ENCODE measurements around the gene NUP188.
A peak's percentile ranks its signal among the peaks of the same experiment; 100 is the strongest.

NUP188 gene, protein sequence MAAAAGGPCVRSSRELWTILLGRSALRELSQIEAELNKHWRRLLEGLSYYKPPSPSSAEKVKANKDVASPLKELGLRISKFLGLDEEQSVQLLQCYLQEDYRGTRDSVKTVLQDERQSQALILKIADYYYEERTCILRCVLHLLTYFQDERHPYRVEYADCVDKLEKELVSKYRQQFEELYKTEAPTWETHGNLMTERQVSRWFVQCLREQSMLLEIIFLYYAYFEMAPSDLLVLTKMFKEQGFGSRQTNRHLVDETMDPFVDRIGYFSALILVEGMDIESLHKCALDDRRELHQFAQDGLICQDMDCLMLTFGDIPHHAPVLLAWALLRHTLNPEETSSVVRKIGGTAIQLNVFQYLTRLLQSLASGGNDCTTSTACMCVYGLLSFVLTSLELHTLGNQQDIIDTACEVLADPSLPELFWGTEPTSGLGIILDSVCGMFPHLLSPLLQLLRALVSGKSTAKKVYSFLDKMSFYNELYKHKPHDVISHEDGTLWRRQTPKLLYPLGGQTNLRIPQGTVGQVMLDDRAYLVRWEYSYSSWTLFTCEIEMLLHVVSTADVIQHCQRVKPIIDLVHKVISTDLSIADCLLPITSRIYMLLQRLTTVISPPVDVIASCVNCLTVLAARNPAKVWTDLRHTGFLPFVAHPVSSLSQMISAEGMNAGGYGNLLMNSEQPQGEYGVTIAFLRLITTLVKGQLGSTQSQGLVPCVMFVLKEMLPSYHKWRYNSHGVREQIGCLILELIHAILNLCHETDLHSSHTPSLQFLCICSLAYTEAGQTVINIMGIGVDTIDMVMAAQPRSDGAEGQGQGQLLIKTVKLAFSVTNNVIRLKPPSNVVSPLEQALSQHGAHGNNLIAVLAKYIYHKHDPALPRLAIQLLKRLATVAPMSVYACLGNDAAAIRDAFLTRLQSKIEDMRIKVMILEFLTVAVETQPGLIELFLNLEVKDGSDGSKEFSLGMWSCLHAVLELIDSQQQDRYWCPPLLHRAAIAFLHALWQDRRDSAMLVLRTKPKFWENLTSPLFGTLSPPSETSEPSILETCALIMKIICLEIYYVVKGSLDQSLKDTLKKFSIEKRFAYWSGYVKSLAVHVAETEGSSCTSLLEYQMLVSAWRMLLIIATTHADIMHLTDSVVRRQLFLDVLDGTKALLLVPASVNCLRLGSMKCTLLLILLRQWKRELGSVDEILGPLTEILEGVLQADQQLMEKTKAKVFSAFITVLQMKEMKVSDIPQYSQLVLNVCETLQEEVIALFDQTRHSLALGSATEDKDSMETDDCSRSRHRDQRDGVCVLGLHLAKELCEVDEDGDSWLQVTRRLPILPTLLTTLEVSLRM (N-terminal part only)

DNA sequence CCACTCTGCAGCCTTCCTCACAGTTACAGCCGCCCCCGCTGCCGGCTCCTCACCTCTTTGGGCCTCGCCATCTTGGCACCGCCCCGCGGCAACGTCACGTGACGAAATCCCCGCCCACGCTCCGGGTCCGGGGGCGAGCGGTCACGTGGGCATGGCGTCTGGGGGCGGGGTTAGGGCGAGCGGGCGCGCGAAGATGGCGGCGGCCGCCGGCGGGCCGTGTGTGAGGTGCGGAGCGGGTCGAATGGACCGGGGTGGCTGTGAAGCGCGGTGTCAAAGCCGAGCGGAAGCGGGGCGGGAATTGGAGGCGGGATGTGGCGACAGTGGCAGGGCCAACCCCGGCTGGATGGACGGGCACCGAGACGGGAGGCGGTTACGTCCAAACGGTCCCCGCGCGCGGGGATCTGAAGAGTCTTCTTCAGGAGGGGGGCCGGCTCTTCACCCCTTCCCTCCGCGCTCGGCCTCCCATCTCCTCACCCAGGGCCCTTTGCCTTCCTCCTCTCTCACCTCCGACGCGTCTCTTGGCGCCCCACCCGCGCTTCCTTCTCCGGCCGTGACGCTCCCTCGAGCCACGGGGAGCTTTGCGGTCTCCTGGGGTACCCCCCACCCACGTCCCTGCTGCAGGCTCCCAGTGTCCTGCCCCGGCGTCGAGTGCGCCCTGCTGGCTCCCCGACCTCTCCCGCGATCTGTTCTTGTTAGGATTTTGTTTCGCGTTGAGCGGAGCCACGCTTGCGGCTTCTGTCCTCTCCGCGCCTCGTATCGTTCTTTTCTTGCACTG lies at the start of gene NUP188, which contains the start of gene DOLK:
NUP188 (plus strand) TSS at position 173 of the 775 bp plus-strand sequence; CDS start at position 194, 21 bp downstream.
DOLK (minus strand) TSS at position 77 of the 775 bp plus-strand sequence. CDS start 300 bp downstream, outside the sequence.
- DNase-seq, result peak; percentile 53

DNA sequence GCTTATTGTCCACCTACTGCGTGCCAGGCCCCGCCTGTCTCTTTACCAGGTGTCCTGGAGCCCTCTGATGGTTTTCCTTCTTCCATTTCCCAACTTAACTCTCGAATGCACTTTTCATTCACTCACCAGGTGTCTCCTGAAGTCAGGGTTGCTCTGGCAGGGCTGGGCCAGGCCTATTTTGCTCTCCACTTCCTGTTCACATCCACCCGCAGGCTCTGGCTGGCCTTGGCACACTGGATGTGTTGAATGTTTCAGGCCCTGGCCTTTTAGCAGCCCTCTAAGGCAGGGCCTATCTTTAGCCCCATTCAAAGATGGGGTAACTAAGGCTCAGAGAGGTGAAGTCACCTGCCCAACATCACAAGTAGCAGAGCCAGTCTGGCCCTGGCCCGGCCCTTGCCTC lies 49.1 kb upstream of the NUP188 start:
- no peak for DNase-seq

DNA sequence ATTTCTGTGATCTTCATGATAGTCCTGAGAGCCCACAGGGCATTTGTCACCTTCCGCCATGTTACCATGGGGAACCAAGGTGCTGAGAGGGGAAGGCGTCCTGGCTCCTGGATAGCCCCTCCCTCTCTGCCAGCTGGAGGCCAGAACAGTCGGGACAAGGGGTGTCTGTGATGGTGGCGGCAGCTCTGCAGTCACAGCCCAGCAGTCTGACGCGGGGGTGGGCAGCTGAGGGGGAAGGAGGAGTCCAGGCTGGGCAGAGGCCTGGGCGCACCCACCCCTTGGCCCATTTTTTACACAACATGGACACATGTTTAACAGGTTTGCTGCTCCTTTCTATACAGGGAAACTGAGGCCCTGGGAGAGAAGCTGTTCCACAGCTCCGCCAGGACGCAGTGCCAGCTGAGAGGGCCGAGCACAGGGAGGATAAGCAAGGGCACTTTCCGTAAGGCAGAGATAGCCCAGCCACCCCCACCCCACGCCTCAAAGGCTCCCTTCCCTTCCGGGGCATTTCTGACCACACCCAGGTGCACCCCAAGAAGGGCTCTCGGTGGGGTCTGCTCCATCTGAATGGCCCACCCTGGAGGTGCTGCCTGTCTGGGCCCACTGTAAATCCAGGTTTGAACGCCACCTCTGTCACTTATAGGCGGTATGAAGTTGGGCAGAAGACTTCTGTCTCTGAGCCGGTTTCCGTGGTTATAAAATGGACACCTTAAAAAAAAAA lies 48.5 kb upstream of the NUP188 start:
- no peak for DNase-seq

DNA sequence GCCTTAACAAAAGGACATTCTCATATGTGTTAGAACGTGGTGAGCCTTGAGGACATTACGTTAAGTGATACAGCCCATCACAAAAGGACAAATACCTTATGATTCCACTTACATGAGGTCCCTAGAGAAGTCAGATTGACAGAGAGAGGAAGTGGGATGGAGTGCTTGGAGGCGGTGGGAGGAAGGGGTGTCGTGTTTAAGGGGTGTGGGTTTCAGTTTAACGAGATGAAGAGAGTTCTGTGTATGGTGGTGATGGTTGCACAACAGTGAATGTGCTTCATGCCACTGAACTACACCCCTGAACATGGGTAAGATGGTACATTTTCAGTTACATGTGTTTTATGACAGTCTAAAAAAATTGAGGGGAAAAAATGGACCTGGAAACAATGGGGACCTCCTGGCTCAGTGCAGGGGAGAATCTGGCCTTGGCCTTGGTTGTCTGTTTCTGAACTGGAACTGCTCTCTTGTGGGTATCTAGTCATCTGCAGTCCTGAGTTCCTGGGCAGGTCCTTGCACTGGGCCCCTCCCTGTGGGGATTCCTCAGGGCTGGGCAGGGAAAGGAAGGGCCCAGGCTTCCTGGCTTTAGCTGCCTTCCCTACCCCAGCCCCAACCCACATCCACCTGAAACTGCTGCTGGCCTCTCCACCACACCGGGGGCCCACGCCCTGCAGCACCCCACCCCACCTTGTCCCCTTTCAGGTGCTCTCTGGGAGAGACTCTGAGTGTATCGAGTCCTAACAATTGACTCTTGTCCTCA lies 47.8 kb upstream of the NUP188 start:
- peak; percentile 16 for DNase-seq

DNA sequence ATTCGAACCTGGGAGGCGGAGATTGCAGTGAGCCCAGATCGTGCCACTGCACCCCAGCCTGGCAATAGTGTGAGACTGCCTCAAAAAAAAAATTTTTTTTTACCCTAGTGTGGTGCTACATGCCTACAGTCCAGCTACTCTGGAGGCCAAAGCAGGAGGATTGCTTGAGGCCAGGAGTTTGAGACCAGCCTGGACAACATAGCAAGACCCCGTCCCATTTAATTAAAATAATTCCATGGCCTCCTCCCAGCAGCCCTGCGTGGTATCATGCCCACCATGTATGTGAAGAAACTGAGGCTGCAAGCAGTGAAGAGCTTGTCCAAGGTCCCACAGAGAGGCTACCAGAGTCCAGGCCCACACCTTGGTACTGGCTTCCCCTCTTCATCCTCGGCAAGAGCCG lies 46.1 kb upstream of the NUP188 start:
- no peak for DNase-seq

DNA sequence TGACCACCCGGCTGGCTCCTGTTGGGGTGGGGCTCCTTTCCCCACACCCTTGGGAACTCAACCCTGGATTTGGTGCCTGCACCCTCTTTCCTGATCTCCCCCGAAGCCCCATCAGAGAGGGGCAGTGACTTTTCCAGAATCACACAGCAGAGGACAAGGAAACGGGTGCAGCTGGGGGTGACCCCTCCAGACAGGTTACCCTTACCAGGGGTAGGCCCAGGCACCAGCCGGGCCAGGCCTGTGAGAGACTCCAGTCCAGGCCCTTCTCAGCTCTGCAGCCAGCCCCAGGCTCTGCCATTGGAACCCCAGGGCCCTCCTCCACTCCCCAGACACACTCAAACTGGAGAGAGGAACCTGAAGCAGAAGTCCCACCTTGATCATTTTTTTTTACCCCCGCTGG lies 45.7 kb upstream of the NUP188 start:
- no peak for DNase-seq

DNA sequence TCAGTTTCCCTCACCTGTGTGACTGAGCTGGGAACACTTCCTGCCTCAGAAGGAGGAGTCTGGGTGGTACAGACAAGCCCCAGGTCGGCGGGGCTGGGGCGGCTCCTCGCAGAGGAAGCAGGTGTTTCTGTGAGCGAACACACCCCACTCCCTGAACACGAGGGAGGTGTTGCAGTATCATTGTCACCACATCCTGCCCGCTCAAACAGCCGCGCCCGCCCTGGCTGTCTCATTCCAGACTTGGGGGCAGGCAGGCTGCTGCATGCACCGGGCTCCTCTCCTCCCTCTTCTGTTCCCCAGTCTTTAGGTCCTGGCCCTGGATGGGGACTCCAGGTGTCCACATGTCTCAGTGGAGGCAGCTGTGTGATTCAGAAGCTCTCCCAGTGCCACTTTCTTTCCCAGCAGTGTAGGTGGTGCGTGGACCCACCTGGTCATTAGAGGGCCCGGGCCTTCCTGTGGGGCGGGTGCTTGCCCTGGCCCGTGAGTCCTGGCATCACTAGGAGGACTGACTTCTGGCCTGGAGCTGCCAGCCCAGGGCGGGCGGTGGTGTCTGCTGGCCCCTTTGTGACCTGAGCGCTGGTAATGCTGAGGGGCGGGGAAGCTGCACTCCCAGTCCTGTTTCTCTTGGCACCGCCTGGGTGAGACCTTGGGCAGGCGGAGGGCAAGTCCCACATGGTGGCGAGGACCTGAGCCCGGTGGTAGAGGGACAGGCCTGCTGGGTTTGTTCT lies 45.0 kb upstream of the NUP188 start:
- DNase-seq, result no peak

DNA sequence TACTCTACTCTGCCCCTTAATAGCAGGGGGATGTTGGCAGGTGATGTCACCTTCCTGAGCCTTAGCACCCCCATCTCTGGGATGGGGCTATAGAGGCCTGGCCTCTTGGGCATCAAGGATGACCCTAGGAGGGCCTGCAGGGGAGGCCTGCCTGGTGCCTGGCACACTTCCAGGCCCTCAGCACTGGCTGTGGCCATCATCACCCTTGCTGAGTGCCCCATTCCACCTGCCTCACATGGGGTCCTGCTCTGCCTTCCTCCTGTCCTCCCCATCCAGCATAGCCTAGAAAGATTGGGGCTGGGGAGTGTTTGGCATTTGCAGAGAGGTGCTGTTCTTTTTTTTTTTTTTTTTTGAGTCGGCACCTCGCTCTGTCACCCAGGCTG lies 44.4 kb upstream of the NUP188 start:
- DNase-seq, result no peak

DNA sequence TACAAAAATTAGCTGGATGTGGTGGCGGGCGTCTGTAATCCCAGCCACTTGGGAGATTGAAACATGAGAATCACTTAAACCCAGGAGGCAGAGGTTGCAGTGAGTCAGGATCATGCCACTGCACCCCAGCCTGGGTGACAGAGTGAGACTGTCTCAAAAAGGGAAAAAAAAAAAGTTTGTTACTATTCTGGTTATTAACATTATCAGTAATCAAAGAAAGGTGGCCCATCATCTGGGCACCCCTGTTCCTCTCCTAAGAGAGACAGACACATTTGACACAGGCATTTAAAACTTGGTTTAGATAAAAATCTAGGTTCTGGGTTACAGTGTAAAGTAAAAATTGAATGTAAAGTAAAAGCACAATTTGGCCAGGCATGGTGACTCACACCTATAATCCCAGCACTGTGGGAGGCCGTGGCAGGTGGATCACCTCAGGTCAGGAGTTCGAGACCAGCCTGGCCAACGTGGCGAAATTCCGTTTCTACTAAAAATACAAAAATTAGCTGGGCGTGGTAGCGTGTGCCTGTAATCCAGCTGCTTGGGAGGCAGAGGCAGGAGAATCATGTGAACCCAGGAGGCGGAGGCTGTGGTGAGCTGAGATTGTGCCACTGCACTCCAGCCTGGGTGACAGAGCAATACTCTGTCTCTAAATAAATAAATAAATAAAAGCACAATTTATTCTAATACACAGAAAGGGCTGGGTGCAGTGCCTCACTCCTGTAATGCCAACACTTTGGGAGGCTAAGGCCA lies 43.5 kb upstream of the NUP188 start:
- no peak for DNase-seq

DNA sequence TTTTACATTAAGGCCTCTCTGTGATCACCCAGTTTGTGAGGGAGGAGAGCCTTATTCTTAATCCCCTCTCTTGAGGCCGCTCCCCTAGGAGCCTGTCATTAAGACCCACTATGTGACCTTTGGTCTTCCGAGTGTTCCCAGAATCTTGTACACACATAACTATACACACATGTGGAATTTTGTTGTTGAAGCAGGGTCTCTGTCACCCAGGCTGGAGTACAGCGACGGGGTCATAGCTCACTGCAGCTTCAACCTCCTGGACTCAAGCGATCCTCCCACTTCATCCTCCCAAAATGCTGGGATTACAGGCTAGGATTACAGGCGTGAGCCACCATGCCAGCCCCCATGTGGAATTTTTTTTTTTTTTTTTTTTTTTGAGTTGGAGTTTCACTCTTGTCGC lies 41.5 kb upstream of the NUP188 start:
- no peak for DNase-seq

DNA sequence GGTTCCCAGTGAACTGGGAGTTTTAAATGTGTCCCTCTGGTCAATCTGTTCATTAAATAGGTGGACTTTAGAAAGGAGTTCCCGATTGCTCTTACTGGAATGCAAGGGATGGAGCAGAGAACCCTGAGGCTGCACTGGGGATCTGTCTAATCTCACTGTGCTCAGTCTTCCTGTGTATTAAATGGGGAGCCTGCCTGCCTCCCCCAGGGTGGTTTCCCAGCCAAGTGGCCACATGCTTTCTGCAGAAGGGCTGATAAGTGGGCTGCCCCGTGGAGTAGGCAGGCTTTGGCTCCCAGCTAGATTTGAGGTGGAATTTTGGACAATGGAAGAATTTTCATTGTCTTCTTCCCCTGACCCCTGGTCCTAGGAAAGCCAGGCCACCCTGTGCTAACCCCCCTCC lies 40.8 kb upstream of the NUP188 start:
- no peak for DNase-seq

DNA sequence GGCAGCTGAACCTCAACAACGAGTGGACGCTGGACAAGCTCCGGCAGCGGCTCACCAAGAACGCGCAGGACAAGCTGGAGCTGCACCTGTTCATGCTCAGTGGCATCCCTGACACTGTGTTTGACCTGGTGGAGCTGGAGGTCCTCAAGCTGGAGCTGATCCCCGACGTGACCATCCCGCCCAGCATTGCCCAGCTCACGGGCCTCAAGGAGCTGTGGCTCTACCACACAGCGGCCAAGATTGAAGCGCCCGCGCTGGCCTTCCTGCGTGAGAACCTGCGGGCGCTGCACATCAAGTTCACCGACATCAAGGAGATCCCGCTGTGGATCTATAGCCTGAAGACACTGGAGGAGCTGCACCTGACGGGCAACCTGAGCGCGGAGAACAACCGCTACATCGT lies 39.1 kb upstream of the NUP188 start:
- no peak for DNase-seq

DNA sequence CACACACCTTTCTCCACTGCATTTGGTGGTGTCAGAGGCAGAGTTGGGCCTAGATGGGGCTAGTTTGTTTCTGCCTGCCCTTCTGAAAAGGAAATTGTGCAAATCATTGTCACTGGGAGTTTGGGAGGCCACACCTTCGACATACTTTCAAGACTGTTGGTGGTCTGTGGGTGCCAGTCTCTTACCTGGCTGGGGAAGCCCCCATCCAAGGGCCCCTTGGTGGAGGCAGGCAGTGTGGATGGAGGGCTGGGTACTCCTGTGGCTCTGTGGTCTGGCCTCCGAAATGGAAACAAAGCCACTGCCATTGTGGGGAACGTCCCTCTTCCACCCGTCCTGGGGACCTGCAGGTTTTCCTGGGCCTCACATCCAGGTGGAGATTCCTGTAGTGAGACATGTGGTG lies 37.6 kb upstream of the NUP188 start:
- DNase-seq, result no peak

DNA sequence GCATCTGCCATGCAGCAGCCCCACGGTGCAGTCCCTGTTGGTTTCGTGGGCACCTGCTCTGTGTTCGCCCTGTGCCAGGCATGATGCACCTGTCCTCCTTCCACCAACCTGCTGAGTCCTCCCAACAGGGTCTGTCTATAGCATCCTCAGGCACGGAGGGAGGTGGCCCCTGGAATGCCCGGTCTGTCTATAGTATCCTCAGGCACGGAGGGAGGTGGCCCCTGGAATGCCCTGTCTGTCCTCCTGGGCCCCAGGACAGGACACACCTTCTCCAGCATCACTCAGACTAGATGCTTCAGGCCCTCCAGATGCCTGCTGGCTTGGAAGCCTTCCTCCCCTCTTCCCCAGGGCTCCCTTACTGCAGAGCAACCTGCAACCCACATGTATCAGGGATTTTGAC lies 36.6 kb upstream of the NUP188 start:
- no peak for DNase-seq

DNA sequence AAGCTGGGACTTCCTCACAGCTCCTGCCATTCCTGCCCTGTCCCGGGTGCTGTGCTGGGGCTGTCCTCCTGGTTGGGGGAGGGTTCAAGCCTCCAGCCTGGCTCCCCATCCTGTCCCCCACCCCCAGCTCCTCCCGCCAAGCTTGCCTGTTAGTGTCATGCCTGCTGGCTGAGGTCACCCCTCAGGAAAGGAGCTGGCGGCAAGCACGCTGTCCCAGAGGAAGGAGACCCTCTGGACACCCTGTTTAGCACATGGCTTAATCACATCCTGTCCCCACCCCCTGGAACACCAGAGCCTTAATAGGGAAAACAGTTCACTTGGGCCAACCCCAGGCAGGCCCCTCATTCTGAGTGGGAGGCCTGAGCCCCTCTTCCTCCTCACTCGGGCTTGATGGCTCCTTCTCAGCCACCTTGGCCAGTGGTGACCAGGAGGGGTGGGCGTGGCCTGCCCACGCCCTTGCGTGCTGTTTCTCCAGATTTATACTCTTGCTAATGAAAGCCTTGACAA lies 35.9 kb upstream of the NUP188 start:
- DNase-seq, result no peak

DNA sequence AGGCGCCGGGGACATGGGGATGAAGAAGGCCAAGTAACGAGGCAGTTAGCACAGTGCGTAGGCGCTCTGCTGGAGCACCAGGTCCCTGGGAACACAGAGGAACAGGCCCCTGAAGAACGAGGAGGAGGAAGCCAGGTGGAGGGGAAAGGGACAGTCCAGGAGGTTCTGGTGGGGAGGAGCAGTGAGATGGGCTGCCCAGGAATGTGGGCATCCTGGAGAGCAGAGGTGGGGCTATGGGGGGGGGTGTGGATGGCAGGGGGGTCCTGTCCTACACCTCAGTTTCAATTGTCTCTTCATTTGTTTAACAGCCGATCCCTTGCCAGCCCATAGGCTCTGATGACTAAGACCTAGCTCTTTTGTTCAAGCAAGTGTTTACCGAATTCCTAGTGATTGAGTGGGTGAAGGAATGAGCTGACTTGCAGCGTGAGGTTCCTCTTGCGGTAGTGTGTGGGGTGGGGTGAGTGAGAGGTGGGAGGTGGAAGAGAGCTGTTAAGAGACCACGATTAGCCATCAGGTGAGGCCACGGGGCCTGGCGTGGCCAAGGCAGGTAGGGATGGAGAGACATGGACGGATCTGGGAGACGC lies 35.1 kb upstream of the NUP188 start:
- DNase-seq, result no peak

DNA sequence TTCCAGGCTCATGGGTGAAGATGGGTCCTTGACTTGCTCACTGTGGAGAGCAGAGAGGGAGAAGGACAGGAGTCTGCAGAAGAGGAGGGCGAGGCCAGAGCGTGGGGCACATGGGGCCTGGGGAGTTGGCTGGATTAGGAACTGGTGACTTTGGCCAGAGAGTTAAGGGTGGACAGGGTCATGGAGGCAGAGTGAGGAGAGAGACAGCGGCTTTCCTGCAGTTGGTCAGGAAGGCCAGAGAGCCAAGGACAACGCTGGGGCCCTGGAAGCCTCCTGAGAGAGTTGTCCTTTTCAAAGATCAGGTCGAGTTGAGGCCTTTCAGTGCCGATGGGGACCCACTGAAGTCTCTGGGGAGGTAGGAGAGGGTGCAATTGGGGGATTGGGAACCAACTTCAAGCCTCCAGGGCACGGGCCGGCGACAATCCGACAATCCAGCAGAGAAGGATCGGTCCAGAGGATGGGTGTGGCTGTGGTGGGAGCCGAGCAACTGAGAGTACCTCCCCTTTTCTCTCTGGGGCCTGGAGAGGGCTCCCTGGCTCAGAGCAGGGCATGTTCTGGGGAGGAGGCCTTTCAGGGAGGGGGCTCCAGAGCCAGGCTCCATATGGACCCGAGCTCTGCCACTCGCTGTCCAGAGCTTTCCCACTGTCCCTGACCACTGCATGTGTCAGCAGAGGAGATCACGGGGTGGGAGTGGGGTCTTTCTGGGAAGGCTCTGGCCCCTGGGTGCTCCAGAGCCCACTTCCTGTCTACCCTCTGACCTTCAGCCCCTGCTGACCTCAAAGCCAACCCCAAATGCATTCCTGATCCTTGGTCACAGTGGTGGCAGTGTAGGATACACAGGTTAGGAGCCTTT lies 34.2 kb upstream of the NUP188 start:
- no peak for DNase-seq

Measured in SIG-M5 (cell line).